ENCODE measurements around the gene ADGRD2. TPM values are rescaled to one million over a fixed set of nuclear protein-coding genes. Genes with fewer than 3 reads are reported as not detected.

The ADGRD2 gene
- total and polyA plus RNA-seq, 7 donors, result not detected

- intact Hi-C loops (cut with DNase I), result no loop called here
- TF ChIP-seq EP300 (IDR thresholded peaks at IDR 0.05), result no peak
- TF ChIP-seq POLR2AphosphoS5 (IDR thresholded peaks at IDR 0.05), result no peak
- TF ChIP-seq CTCF (IDR thresholded peaks at IDR 0.05), result no peak
- TF ChIP-seq POLR2A (IDR thresholded peaks at IDR 0.05), result no peak
- Histone ChIP-seq H3K27me3 (no peaks in the 10 kb centered on the region), H3K27ac (no peak overlapping the region), H3K4me3 (no peak overlapping the region), H3K4me1 (no peaks in the 10 kb centered on the region), H3K36me3 (peaks cover 0 to 8% (median 0%) of the 10 kb centered on the region in 4 donors), H3K9me3 (no peaks in the 10 kb centered on the region)
- WGBS, 2 donors, result 74 to 81% methylated on average over 3 of the region's 3 CpGs
- no peak for DNase-seq
Measured at GRCh38 chr9:124527781-124528180, 77.5 kb downstream of the ADGRD2 start.

Other genes with a start within 250 kb of the ADGRD2 start
- 10 to 100 TPM in 2 of 4 donors, 1 to 10 TPM in 2; 8.2 to 24.1 (median 14.2) TPM for gene NEK6, start 192.5 kb upstream of the ADGRD2 start, total RNA-seq
- gene NEK6, start 192.5 kb upstream of the ADGRD2 start, polyA plus RNA-seq, result 10 to 100 TPM; 13.8 to 36.2 (median 24.7) TPM
- 100 to 1,000 TPM; 136 to 172 (median 166) TPM for gene PSMB7, start 35.0 kb upstream of the ADGRD2 start, total RNA-seq
- 100 to 1,000 TPM; 153 to 179 (median 177) TPM for gene PSMB7, start 35.0 kb upstream of the ADGRD2 start, polyA plus RNA-seq
- not detected for gene NR5A1, start 56.9 kb downstream of the ADGRD2 start, total RNA-seq
- gene NR5A1, start 56.9 kb downstream of the ADGRD2 start, polyA plus RNA-seq, result under 1 TPM in 2 of 3 donors, not detected in 1; 0.03 to 0.60 TPM